Dendritic cell treated with granulocyte-macrophage colony-stimulating factor and Interleukin-4, amounts not matched to agents 40 ng/mL and 50 ng/mL, for 4 days (primary cell): ENCODE results near the gene CAMK1G.

Source experiments
- H3K27ac Mint-ChIP-seq: one replicate; pipeline ENCODE4 v1.8.0; 2022; ENCODE audit warnings: mild to moderate bottlenecking, mixed read lengths
- H3K27me3 Mint-ChIP-seq: one replicate; pipeline ENCODE4 v1.8.0; 2022; ENCODE audit warnings: mild to moderate bottlenecking, mixed read lengths
- H3K36me3 Mint-ChIP-seq: one replicate; pipeline ENCODE4 v1.8.0; 2022; ENCODE audit warnings: low read depth, mixed read lengths
- H3K4me1 Mint-ChIP-seq: one replicate; pipeline ENCODE4 v1.8.0; 2022; ENCODE audit warnings: low read depth, mixed read lengths
- H3K4me3 Mint-ChIP-seq: one replicate; pipeline ENCODE4 v1.8.0; 2022; ENCODE audit warnings: mild to moderate bottlenecking, moderate library complexity, mixed read lengths
- H3K9me3 Mint-ChIP-seq: one replicate; pipeline ENCODE4 v1.8.0; 2022; ENCODE audit warnings: mixed read lengths
- intact Hi-C: fragments of 100-400 bp; cut with micrococcal nuclease; formaldehyde crosslinking; loops from one replicate; pipeline ENCODE4 v1.15.0; 2022

Gene CAMK1G

DNA sequence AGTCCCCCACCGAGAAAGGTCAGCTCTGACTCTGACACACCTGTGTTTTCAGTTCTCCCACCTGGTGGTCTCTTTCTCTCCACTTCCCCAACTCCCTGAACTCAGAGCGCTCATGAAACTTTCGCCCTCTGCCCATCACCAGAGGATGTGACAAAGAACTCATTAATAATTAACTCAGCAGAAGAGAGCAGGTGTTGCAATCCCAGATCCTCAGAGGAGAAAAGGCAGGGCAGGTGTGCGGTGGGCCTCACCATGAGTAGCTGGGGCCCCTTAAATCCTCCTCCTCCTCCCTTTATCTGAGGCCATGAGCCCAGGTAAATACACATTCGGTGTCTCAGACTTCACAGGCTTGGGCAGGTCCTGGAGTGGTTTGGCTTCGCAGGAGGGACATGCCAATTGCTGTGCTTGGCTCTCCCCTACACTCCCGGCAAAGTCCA lies 70.4 kb downstream of the CAMK1G start:
- no peaks in the 10 kb centered on the region for H3K9me3 Mint-ChIP-seq
- H3K4me3 Mint-ChIP-seq, result no peak overlapping the region
- no peaks in the 10 kb centered on the region for H3K36me3 Mint-ChIP-seq
- H3K27me3 Mint-ChIP-seq, result peaks cover 20% of the 10 kb centered on the region
- H3K4me1 Mint-ChIP-seq, result peaks cover 88% of the 10 kb centered on the region
- peak overlapping the region; percentile 59 for H3K27ac Mint-ChIP-seq
- intact Hi-C loops, result loop anchor here (5.0 kb wide), 1 partner anchor 93 kb away; no protein-coding TSS in a partner anchor

DNA sequence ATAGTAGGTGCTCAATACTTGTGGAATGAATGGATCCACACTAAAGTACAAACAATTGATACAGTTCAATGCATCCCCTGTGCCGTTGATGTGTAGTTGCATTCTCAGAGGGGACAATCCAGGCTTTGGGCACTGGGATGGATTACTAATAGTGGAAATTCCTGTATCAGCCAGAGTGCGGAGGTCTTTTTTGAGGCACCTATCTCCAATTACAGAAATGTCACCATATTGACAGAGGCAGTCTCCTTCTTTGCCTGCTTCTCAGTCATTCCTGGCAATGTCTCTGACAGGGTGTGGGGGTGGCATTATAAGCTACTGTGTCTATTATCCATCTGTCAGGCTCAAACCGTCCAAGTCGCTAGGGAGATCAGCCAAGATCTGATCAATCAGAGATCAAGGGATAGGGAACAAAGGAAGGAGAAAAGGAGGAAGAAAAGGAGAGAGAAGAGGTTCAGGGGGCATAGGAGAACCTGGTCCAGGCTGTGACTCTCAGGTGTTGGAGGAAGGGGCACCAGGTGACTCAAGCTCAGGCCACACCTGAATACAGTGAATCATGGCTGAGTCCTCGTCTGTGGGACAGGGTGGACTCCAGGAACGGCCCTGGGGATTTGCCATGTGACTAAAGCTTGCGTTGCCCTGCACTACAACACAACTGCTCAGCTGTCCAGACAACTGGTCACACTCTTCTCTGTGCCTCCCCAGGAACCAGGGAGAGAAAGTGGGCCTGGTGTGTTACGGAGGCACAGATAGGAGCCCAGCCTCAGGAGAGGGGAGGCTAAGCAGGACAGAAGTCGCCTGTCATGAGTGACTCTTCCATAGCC lies 72.1 kb downstream of the CAMK1G start:
- Mint-ChIP-seq H3K4me1 (peaks cover 88% of the 10 kb centered on the region), H3K27me3 (peaks cover 20% of the 10 kb centered on the region), H3K27ac (no peak overlapping the region), H3K9me3 (no peaks in the 10 kb centered on the region), H3K4me3 (no peak overlapping the region), H3K36me3 (no peaks in the 10 kb centered on the region)
- intact Hi-C loops, result no loop called here

DNA sequence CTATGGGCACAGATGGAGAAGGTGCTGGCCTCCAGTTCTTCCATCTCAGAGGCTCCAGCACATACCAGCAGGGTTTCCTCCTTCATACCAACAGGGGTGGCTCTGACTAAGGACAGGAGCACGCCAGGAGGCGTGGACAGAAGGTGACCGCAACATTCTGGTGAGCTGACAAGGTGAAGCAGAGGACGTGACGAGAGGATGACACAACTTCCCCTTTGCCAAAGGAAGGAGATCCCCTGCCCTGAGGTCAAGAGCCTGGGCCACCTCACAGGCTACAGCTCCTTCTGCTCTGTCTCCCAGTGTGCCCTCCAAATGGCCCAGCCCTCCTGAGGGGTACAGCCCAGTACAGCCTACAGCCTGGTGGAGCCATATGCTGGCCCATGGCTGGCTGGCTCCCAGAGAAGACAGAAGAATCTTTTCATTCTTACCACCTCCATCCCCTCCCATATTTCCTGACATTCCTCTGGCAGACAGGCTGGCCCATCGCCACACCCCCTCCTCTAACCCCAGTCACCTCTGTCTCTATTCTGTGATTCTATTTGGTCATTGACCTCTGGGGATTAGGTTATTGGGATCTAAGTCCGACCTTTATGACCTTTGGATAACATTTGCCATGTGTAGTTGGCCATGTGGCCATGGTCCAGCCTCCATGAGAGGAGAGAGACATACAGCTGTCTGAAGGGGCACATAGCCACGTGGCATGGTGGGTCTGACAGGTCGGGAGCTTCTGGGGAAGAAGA lies 73.8 kb downstream of the CAMK1G start:
- Mint-ChIP-seq H3K27ac (peak overlapping the region; percentile 3), H3K27me3 (peaks cover 20% of the 10 kb centered on the region), H3K4me1 (peaks cover 74% of the 10 kb centered on the region), H3K4me3 (no peak overlapping the region), H3K9me3 (no peaks in the 10 kb centered on the region), H3K36me3 (no peaks in the 10 kb centered on the region)
- intact Hi-C loops, result no loop called here

DNA sequence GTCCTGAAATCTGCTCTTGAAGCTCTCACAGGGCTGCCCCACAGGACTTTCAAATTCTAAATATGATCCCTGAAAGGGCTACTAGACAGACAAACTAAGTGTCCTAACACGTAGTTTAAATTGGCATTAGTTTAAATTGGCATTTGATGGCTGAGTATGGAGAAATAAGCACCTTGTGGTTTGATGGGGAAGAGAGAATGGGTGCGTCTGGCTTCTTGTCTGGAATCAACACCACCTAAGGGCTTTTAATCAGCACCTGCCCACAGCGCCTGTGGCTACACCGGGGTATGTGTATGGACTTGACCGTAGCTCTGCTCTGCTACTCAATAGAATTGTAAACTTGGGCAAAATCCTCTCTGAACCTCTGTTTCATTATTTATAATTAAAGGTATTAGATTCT lies 74.4 kb downstream of the CAMK1G start:
- Mint-ChIP-seq H3K4me1 (peaks cover 68% of the 10 kb centered on the region), H3K36me3 (no peaks in the 10 kb centered on the region), H3K9me3 (no peaks in the 10 kb centered on the region), H3K4me3 (no peak overlapping the region), H3K27me3 (peaks cover 21% of the 10 kb centered on the region), H3K27ac (no peak overlapping the region)
- intact Hi-C loops, result no loop called here

DNA sequence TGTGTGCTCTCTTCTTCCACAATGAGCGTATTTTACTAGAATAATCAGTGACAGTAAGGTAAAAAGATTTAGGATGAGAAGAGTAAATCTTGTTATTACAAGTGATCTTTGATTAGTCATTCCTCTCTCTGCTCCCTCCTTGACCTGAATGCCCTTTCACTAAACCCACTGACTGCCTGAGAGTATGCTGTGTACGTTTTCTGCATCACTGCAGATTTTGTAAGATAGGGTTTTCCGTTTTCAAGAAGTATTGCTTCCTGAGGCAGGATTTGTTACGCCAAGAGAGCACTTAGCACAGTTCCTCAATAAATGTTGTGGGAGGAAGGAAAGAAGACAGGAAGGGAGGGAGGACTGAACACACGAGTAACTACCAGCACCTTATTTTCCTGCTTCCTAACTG lies 76.4 kb downstream of the CAMK1G start:
- peaks cover 57% of the 10 kb centered on the region for H3K4me1 Mint-ChIP-seq
- H3K4me3 Mint-ChIP-seq, result no peak overlapping the region
- intact Hi-C loops, result no loop called here
- no peak overlapping the region for H3K27ac Mint-ChIP-seq
- H3K27me3 Mint-ChIP-seq, result peaks cover 18% of the 10 kb centered on the region
- no peaks in the 10 kb centered on the region for H3K9me3 Mint-ChIP-seq
- peaks cover 4% of the 10 kb centered on the region for H3K36me3 Mint-ChIP-seq

DNA sequence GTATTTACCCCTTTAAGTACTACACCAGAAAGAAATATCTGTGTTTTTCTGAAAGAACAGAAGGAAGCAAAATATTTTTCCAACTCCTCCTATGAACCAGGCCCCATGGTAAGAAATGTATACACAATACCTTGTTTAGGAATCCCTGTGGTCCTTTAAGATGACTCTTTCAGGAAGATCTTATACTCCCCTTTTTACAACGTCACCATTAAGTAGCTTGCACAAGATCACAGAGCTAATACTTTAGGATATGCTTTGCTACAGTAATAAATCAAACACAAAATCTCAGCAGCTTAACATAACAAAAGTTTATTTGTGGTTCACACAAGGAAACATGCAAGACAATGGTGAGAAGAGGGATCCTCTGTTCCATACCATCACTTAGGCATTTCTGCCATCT lies 77.6 kb downstream of the CAMK1G start:
- intact Hi-C loops, result no loop called here
- no peak overlapping the region for H3K4me3 Mint-ChIP-seq
- H3K4me1 Mint-ChIP-seq, result peaks cover 51% of the 10 kb centered on the region
- no peak overlapping the region for H3K27ac Mint-ChIP-seq
- H3K36me3 Mint-ChIP-seq, result peaks cover 4% of the 10 kb centered on the region
- H3K27me3 Mint-ChIP-seq, result peaks cover 19% of the 10 kb centered on the region
- H3K9me3 Mint-ChIP-seq, result no peaks in the 10 kb centered on the region

DNA sequence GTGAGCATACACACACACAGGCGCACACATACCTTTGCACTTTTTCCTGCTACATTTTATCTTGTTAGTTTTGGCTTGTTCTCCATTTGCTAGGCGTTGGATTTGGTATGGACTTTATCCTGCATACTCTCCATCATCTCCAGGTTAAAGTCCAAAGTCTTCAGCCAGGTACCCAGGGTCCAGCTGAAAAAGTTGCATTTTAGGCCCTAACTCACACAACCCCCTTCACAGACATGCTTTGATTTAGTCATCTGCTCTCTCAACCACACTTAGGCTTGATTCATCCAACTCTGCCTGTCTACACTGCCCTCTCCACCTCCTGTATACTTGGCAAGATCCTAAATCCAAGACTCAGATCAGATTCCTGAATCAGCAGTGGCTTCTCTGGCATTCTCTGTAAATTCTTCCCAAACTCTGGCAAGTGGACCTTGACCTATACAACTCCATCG lies 79.4 kb downstream of the CAMK1G start:
- intact Hi-C loops, result no loop called here
- H3K4me3 Mint-ChIP-seq, result no peak overlapping the region
- peaks cover 36% of the 10 kb centered on the region for H3K4me1 Mint-ChIP-seq
- no peaks in the 10 kb centered on the region for H3K9me3 Mint-ChIP-seq
- H3K27me3 Mint-ChIP-seq, result peaks cover 16% of the 10 kb centered on the region
- H3K27ac Mint-ChIP-seq, result no peak overlapping the region
- peaks cover 4% of the 10 kb centered on the region for H3K36me3 Mint-ChIP-seq
